T47D (cell line): Measurements from ENCODE around the gene VDAC1.
"Not testable (repeated sequence)": the region's sequence is repeated elsewhere in the genome, so short reads cannot be mapped to it uniquely, and the experiment has no call there.

Experiments
- DNase-seq, 2 experiments: peaks; one replicate each; pipeline versions ENCODE4 v3.0.0 to v3.0.0-alpha.2; 2011 to 2012; ENCODE audit warnings: low read depth in 1 of 2, low spot score in 1 of 2
- JUND ChIP-seq: IDR thresholded peaks from 2 replicates; pipeline ENCODE4 v1.6.1; 2012; ENCODE audit warnings: low read depth
- in situ Hi-C: cut with HindIII; loops from 2 replicates; pipeline ENCODE4 v1.10.0; 2016; ENCODE audit warnings: low sequenced_read_pairs, low pct_unique_long_range_greater_than_20kb

VDAC1 gene

GRCh38 chr5:133985540-133986180, 19.1 kb downstream of the VDAC1 start:
- DNase-seq: no peak
- TF ChIP-seq JUND: no peak
- in situ Hi-C loops: no loop called here

DNA sequence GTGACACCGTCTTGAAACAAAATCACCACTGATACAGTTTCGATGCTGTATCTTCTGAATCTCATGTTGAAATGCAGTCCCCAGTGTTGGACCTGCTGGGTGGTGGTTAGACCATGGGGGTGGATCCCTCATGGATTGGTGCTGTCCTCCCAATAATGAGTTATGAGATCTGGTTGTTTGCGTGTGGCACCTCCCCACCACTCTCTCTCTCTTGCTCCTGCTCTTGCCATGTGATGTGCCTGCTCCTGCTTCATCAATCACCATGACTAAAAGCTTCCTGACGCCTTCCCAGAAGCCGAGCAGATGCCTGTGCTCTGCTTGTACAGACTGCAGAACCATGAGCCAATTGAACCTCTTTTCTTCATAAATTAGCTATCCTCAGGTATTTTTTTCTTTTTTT, 21.1 kb downstream of the VDAC1 start:
- DNase-seq: no peak
- no peak for TF ChIP-seq JUND
- in situ Hi-C loops: no loop called here

DNA sequence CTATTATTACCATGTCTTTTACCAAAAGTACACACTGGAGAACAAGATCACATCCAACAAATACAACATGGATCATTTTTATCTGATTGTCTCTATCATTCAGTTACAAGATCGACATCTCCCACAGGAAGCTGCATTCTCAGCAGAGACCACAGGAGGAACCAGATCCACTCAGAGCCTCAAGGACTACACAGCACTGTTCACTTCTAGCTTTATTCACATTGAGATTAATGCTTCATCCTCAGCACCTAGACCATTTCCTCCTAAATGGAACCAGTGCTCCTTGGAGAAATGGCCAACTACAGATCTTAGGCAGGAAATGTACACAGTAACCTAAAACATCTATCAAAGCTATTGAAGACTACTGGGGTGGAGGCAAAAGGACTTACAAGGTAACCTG, 23.1 kb downstream of the VDAC1 start:
- DNase-seq: no peak
- TF ChIP-seq JUND: no peak
- in situ Hi-C loops: no loop called here

DNA sequence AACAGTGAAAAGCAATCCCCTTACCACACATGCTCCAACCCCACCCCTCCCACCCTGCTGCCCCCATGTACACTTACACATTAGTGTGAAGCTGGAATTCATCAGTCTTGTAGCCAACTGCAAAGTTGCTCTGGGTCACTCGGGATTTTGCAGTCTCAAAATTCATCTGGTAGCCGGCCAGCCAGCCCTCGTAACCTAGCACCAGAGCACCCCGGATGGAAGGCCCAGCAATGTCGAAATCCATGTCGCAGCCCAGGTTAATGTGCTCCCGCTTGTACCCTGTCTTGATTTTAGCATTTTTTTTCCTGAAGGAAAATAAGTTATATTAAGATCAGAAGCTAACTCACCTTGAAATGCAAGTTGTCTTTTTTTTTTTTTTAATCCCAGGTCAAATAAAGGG, 24.1 kb downstream of the VDAC1 start:
- no peak for TF ChIP-seq JUND
- in situ Hi-C loops: no loop called here
- DNase-seq: no peak

- DNase-seq: no peak
- no peak for TF ChIP-seq JUND
- in situ Hi-C loops: no loop called here
These were observed 25.8 kb downstream of the VDAC1 start for GRCh38 chr5:133978943-133979342.

DNA sequence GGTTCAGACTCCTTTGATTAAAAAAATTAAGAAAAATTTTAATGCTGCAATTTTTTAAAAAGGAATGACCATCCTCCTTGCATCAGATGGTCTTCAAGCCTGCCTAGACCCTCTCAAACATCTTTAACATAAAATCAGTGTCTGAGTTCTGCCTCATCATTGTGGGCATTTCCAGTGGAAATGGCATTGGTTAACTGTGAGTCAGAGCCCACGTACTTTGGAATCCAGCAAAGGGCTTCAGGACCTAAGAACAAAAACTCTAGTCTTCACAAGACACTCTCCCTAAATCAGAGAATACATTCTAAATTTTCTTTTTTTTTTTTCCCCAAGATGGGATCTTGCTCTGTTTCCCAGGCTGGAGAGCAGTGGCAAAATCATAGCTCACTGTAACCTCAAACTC, 26.9 kb downstream of the VDAC1 start:
- TF ChIP-seq JUND: no peak
- in situ Hi-C loops: no loop called here
- DNase-seq: no peak

DNA sequence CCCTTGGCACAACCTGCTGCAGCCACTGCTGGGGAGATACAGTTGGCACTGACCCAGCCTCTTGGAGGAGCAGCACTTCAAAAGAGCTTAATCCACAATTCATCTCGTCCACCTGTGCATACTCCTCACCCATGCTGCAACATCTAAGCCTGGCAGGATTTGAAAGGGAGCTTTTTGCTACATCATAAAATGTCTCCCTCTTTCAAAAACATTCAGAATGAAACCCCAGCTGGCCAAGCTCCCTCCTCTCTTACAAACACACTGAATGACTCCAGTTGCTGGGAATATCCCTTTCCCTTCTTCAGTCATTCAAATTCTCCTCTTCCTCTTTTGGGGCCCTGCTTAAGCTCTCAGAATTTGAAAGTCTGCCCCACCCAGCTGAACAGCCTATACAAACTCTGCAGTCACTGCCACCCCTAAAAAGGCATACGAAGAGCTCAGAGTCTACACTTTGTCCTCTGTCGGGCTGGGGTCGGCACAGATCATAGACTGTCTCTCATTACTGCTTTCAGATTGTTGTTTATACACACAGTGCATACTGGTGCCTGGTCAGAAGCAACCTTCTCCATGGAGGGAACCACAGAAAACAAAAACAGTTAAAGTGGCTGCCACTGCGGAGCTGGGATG, 27.5 kb downstream of the VDAC1 start:
- no peak for DNase-seq
- in situ Hi-C loops: no loop called here
- no peak for TF ChIP-seq JUND

- DNase-seq: not testable (repeated sequence)
These were observed 29.2 kb downstream of the VDAC1 start for GRCh38 chr5:133975546-133975945.

GRCh38 chr5:133974142-133974541, 30.6 kb downstream of the VDAC1 start:
- no peak for DNase-seq
- no peak for TF ChIP-seq JUND
- in situ Hi-C loops: no loop called here

More at GRCh38 chr5:133975546-133975945, 29.2 kb downstream of the VDAC1 start:
- in situ Hi-C loops: not testable (repeated sequence)

GRCh38 chr5:133970325-133970909, 34.4 kb downstream of the VDAC1 start:
- TF ChIP-seq JUND: no peak

GRCh38 chr5:133969654-133970324, 35.0 kb downstream of the VDAC1 start:
- no peak for DNase-seq
- in situ Hi-C loops: no loop called here
- no peak for TF ChIP-seq JUND

More at GRCh38 chr5:133970325-133970909, 34.4 kb downstream of the VDAC1 start:
- no peak for DNase-seq
- in situ Hi-C loops: no loop called here

- peak; percentile 87 to 97 for DNase-seq
- in situ Hi-C loops: no loop called here
- TF ChIP-seq JUND: no peak
These were observed 36.4 kb downstream of the VDAC1 start, which contains the start of gene C5orf15 for GRCh38 chr5:133968204-133968980. C5orf15 (minus strand) TSS chr5:133968625; CDS start chr5:133968584, 41 bp downstream.
